Stimulated activated CD4-positive, alpha-beta T cell treated with anti-CD3 and anti-CD28 coated beads, Interleukin-2, amount 100 ng/mL, for 24 hours (primary cell): ENCODE results near the gene PDLIM4.

Source experiments
- DNase-seq, 2 donors: peaks; one replicate each; pipeline ENCODE4 v3.0.0-alpha.2; 2020

PDLIM4 gene

GRCh38 chr5:132257131-132258101 lies at the start of gene PDLIM4:
Gene PDLIM4 (plus strand): TSS chr5:132257696. CDS start chr5:132257735, 39 bp downstream.
- peak in 1 of 2 donors; percentile 14 for DNase-seq

- DNase-seq: no peak
Observed at GRCh38 chr5:132207778-132208177, 49.7 kb upstream of the PDLIM4 start.

- DNase-seq: no peak
Observed at GRCh38 chr5:132209131-132209530, 48.4 kb upstream of the PDLIM4 start.

- DNase-seq: no peak
Observed at GRCh38 chr5:132209901-132210545, 47.5 kb upstream of the PDLIM4 start.

- DNase-seq: no peak
Observed at GRCh38 chr5:132210944-132211343, 46.6 kb upstream of the PDLIM4 start.

- no peak for DNase-seq
Observed at GRCh38 chr5:132211787-132212186, 45.7 kb upstream of the PDLIM4 start.

- DNase-seq: no peak
Observed at GRCh38 chr5:132213666-132214065, 43.8 kb upstream of the PDLIM4 start.

- DNase-seq: no peak
Observed at GRCh38 chr5:132214491-132214890, 43.0 kb upstream of the PDLIM4 start.

GRCh38 chr5:132215329-132215728 lies 42.2 kb upstream of the PDLIM4 start:
- DNase-seq: no peak

- no peak for DNase-seq
Observed at GRCh38 chr5:132218321-132218720, 39.2 kb upstream of the PDLIM4 start.

- DNase-seq: no peak
Observed at GRCh38 chr5:132219289-132219970, 38.1 kb upstream of the PDLIM4 start.

- DNase-seq: no peak
Observed at GRCh38 chr5:132219981-132220380, 37.5 kb upstream of the PDLIM4 start.

- no peak for DNase-seq
Observed at GRCh38 chr5:132220491-132220890, 37.0 kb upstream of the PDLIM4 start.

GRCh38 chr5:132221781-132222648 lies 35.5 kb upstream of the PDLIM4 start:
- no peak for DNase-seq

- DNase-seq: no peak
Observed at GRCh38 chr5:132222649-132223038, 34.9 kb upstream of the PDLIM4 start.

GRCh38 chr5:132223861-132224260 lies 33.6 kb upstream of the PDLIM4 start:
- DNase-seq: no peak

- DNase-seq: no peak
Observed at GRCh38 chr5:132224716-132225115, 32.8 kb upstream of the PDLIM4 start.

GRCh38 chr5:132225165-132226032 lies 32.1 kb upstream of the PDLIM4 start:
- DNase-seq: peak in 1 of 2 donors; percentile 57

GRCh38 chr5:132226516-132227234 lies 30.8 kb upstream of the PDLIM4 start:
- no peak for DNase-seq

GRCh38 chr5:132227235-132227484 lies 30.3 kb upstream of the PDLIM4 start:
- DNase-seq: no peak
